ENCODE data around the gene GALNT11. TPM values are rescaled to one million over a fixed set of nuclear protein-coding genes. Genes with fewer than 3 reads are reported as not detected.
A peak's percentile ranks its signal among the peaks of the same experiment; 100 is the strongest.
"Not testable (repeated sequence)": the region's sequence is repeated elsewhere in the genome, so short reads cannot be mapped to it uniquely, and the experiment has no call there.

The GALNT11 gene
- total RNA-seq, 1 donor from 2014 or later = 37.4 TPM

DNA sequence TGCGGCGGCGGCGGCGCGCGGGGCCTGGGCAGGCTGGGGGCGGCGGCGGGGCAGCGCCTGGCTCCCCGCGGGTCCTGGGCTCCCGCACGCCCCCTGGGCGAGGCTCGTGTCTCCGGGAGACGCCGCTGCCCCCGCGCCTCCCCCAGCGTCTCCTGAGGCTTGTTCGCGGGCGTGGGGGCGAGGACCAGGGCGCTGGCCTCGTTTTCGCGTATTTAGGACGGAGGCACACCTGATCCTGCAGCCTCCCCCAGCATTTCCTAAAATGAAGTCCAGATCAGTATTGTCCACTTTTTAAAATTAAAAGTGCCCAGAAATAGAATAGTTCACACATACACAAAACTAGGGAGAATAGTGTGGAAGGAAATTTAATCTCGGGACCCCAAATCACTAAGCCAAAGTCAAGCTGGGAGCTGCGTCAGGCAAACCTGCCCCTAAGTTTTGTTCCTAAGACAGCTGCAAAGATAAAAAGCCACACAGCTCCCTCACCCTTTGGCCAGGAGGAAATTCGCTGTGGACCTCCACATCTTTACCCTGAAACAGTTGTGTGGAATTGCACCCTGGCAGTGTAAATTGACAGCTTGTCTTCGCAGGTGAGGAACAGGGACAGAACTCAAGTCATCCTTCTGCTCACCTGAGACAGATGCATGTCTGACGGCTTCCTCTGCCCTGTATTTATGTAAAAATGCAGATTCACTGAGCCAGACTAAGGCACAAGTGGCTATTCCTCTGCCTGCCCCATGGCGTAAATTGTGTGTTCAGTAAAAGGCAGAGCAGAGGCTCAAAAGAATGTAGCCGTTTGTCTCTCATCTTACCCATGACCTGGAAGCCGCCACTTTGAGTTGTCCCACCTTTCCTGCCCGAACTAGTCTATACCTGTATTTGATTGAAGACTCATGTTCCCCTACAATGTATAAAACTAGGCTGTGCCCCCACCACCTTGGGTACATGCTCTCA lies 740 bp downstream of the GALNT11 start:
- no peak for ATAC-seq
- intact Hi-C loops (cut with DNase I) = no loop called here
- DNase-seq (ENCODE audit: low spot score) = no peak

DNA sequence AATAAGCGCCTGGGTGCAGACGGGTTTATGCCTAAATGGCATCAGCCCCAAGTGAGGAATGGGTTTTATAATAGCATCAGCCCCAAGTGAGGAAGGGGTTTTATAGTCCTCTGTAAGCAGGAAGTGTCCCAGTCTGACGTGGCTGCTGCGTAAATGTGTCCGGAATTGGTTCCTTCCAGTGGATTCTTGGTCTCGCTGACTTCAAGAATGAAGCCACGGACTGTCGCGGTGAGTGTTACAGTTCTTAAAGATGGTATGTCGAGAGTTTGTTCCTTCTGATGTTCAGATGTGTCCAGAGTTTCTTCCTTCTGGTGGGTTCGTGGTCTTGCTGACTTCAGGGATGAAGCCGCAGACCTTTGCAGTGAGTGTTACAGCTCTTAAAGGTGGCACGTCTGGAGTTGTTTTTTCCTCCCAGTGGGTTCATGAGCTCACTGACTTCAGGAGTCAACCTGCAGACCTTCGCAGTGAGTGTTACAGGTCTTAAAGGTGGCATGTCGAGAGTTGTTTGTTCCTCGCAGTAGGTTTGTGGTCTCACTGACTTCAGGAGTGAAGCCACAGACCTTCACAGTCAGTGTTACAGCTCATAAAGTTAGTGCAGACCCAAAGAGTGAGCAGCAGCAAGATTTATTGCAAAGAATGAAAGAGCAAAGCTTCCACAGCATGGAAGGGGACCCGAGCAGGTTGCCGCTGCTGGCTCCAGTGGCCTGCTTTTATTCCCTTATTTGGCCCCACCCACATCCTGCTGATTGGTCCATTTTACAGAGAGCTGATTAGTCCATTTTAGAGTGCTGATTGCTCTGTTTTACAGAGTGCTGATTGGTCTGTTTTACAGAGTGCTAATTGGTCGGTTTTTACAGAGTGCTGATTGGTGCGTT lies 2.3 kb downstream of the GALNT11 start:
- ATAC-seq; DNase-seq (ENCODE audit: low spot score); intact Hi-C loops (cut with DNase I): not testable (repeated sequence)

- peak; percentile 67 for DNase-seq (ENCODE audit: low spot score)
- intact Hi-C loops (cut with DNase I); ATAC-seq: not testable (repeated sequence)
Measured at GRCh38 chr7:152030059-152030458, 4.6 kb downstream of the GALNT11 start.

DNA sequence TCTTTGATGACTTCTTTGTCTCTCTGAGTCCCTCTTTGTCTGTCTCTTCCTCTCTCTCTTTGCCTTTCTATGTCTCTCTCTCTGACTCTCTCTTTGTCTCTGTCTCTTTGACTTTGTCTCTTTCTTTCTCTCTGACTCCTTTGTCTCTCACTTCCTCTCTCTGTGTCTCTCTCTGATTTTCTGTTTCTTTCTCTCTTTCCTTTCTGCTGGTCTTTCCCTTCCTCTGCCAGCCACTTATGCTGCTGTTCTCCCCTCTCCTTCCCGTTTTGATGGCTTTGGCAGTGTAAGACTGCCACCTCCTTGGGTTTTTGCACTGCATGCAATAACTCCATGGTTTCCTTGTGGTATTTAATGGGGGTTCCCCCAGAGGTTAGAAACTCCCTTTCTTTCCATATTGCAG lies 5.2 kb downstream of the GALNT11 start:
- intact Hi-C loops (cut with DNase I); DNase-seq (ENCODE audit: low spot score); ATAC-seq: not testable (repeated sequence)

DNA sequence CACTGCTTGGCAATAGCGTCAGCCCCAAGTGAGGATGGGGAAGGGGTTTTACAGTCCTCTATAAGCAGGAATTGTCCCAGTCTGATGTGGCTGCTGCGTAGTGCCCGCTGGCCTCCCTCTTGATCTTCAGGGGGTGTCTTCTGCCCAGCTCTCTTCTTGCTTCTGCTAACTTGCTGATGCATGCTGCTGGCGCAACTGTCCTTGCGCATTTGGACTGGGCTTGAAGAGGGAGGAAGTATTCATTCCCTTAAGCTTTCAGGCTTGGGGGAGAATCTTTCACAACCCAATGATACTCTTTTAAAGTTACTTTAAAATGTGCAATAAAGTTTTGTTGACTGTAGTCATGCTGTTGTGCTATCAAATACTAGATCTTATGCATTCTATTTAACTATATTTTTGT lies 10.3 kb downstream of the GALNT11 start:
- no peak for DNase-seq (ENCODE audit: low spot score)
- no peak for ATAC-seq
- intact Hi-C loops (cut with DNase I) = no loop called here

DNA sequence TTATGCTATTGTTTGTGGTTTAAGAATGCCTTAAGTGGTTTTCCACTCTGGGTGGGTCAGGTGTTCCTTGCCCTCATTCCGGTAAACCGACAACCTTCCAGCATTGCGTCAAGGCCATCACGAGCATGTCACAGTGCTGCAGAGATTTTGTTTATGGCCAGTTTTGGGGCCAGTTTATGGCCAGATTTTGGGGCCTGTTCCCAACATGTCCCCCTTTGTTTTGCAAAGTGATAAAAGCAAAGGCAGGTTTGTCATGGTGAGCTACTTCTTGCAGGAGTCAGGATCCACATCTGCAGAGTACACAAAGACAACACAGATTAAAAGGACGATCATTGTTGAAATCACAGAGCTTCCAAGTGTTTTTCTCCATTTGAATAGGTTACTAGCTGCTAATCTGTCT lies 12.9 kb downstream of the GALNT11 start:
- DNase-seq (ENCODE audit: low spot score); intact Hi-C loops (cut with DNase I); ATAC-seq: not testable (repeated sequence)

DNA sequence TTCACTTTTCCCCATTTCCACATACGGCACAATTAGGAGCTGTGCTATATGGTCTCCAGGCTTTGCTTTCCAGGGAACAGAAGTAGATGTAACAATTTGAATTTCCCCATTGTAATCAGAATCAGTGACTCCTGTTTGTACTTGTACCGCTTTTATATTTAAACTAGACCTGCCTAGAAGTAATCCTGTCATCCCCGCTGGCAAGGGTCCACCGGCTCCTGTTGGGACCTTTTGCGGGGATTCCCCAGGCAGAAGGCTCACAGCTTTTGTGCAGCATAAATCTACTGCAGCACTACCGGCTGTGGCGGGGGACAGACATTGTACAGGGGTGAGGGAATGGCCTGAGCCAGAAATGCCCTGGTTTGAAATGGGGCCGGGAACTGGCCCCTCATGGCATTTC lies 17.6 kb downstream of the GALNT11 start:
- intact Hi-C loops (cut with DNase I); DNase-seq (ENCODE audit: low spot score); ATAC-seq: not testable (repeated sequence)

DNA sequence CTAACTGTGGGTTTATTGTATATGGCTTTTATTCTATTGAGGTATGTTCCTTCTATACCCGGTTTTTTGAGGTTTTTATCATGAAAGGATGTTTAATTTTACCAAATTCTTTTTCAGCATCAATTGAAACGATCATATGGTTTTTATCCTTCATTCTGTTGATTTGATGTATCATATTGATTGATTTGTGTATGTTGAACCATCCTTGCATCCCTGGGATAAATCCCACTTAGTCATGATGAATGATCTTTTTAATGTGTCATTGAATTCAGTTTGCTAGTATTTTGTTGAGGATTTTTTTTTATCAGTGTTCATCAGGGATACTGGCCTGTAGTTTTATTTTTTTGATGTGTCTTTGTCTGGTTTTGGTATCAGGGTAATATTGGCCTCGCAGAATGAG lies 19.4 kb downstream of the GALNT11 start:
- intact Hi-C loops (cut with DNase I); ATAC-seq; DNase-seq (ENCODE audit: low spot score): not testable (repeated sequence)

GRCh38 chr7:152046531-152046930 lies 21.1 kb downstream of the GALNT11 start:
- intact Hi-C loops (cut with DNase I) = no loop called here
- no peak for DNase-seq (ENCODE audit: low spot score)
- no peak for ATAC-seq

DNA sequence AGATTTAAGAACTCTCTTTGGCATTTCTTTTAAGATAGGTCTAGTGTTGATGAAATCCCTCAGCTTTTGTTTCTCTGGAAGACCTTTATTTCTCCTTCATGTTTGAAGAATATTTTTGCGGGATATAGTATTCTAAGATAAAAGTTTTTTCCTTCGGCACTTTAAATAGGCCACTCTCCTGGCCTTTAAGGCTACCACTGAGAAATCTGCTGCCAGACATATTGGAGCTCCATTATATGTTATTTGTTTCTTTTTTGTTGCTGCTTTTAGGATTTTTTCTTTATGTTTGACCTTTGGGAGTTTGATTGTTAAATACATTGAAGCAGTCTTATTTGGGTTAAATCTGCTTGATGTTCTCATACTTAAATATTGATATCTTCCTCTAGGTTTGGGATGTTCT lies 22.6 kb downstream of the GALNT11 start:
- ATAC-seq = no peak
- intact Hi-C loops (cut with DNase I) = no loop called here
- DNase-seq (ENCODE audit: low spot score) = no peak

DNA sequence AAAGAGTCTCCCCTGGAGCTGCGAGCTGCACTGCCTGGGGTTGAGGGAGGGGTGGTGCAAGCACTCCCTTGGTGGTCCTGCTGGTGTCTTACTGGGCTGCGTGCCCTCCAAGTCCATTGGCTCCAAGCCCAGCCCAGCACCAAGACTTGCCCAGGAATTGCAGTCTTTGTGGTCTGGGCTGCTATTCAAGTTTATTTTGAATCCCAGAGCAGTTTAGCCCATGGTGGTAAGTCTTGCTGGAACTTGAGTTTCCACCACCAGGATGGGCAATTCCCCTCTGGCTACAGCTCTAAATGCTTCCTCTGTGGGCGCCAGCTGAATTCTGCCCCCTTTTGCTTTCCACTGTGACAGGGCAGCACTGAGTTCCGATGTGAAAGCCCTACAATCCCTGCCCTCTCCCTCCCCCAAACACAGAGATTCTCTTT lies 25.1 kb downstream of the GALNT11 start:
- intact Hi-C loops (cut with DNase I) = no loop called here
- DNase-seq (ENCODE audit: low spot score) = no peak

DNA sequence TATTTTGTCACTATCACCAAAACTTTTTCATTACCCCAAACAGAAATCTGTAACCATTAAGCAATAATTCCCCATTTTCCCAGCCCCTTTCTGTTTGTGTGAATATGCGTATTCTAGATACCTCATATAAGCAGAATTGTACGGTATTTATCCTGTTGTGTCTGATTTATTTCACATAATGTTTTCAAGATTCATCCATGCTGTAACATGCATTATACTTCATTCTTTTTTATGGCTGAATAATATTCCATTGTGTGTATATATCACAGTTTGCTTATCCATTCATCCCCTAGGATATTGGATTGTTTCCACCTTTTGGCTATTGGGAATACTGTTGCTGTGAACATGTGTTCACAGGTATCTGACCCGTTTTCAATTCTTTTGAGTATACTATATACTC lies 26.5 kb downstream of the GALNT11 start:
- ATAC-seq (no peak), DNase-seq (ENCODE audit: low spot score) (no peak)
- intact Hi-C loops (cut with DNase I) = no loop called here

More for the DNA sequence above, 25.1 kb downstream of the GALNT11 start:
- ATAC-seq = no peak

DNA sequence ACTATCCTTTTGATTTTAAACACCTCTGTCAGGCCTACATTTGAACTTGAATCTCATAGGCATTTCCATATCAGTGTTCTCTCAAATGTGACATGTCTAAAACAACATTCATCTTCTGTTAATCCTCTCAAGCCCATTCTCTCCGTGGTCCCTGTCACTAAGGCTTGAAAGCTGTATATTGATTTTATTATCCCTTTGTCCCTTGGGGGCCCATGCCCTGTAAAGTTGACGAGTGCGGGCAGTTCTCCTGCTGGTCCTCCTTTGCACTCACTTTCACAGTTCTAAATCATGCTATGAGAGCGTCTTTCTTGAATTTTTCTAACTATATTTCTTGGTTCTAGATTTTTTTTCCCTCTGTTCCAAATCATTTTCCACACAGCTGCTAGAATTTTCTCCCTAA lies 27.3 kb downstream of the GALNT11 start:
- ATAC-seq = no peak
- no peak for DNase-seq (ENCODE audit: low spot score)
- intact Hi-C loops (cut with DNase I) = no loop called here

- peak; percentile 58 for ATAC-seq
- DNase-seq (ENCODE audit: low spot score) = no peak
Measured at GRCh38 chr7:152054367-152055230, 29.1 kb downstream of the GALNT11 start.

DNA sequence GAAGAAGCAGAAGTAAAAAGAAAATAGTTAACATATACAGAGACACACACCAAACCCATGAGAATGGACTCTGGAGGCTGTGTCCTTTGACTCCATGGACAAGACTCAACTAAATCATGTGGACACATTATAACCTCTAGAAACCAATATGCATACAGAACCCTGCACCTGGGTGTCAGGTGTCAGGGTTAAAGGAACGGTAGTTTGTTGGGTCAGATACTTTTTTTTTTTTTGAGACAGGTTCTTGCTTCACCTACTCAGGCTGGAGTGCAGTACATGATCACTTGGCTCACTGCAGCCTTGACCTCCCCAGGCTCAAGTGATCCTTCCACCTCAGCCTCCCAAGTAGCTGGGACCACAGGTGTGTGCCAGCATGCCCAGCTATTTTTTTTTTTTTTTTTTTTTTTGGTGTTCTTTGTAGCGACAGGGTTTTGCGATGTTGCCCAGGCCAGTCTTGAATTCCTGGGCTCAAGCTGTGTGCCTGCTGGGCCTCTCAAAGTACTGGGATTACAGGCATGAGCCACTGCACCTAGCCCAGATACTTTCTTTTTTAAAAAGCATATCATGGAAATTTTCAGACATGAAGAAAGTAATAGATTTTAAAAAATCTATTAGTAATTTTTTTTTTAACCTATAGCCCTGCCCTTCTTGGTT lies 31.3 kb downstream of the GALNT11 start:
- DNase-seq (ENCODE audit: low spot score) = no peak
- intact Hi-C loops (cut with DNase I) = no loop called here
- no peak for ATAC-seq

More at GRCh38 chr7:152054367-152055230, 29.1 kb downstream of the GALNT11 start:
- intact Hi-C loops (cut with DNase I) = no loop called here

DNA sequence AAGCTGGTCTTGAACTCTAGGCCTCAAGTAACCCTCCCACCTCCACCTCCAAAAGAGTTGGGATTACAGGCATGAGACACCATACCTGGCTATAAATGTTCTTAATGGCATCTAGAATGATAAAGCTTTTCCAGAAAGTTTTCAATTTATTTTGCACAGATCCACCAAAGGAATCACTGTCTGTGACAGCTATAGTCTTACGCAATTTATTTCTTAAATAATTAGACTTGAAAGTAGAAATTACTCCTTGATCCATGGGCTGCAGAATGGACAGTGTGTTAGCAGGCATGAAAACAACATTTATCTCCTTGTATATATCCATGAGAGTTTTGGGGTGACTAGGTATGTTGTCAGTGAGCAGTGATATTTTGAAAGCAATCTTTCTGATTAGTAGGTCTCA lies 33.8 kb downstream of the GALNT11 start:
- intact Hi-C loops (cut with DNase I) = no loop called here
- ATAC-seq (no peak), DNase-seq (ENCODE audit: low spot score) (no peak)

DNA sequence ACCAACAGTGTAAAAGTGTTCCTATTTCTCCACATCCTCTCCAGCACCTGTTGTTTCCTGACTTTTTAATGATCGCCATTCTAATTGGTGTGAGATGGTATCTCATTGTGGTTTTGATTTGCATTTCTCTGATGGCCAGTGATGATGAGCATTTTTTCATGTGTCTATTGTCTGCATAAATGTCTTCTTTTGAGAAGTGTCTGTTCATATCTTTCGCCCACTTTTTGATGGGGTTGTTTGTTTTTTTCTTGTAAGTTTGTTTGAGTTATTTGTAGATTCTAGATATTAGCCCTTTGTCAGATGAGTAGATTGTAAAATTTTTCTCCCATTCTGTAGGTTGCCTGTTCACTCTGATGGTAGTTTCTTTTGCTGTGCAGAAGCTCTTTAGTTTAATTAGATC lies 35.6 kb downstream of the GALNT11 start:
- ATAC-seq; DNase-seq (ENCODE audit: low spot score); intact Hi-C loops (cut with DNase I): not testable (repeated sequence)

- not testable (repeated sequence) for ATAC-seq
Measured at GRCh38 chr7:152063192-152063591, 37.7 kb downstream of the GALNT11 start.

More at GRCh38 chr7:152063192-152063591, 37.7 kb downstream of the GALNT11 start:
- intact Hi-C loops (cut with DNase I); DNase-seq (ENCODE audit: low spot score): not testable (repeated sequence)

Measured in sciatic nerve (tissue), 2 donors.